Upper lobe of right lung (tissue), 1 donor: ENCODE measurements around the gene CCL18. TPM values are rescaled to one million over a fixed set of nuclear protein-coding genes. Genes with fewer than 3 reads are reported as not detected.
"Not testable (repeated sequence)": the region's sequence is repeated elsewhere in the genome, so short reads cannot be mapped to it uniquely, and the experiment has no call there.

Experiments
- ATAC-seq: fragments of 200-7000 bp; cut with Tn5 transposase; one replicate; pipeline ENCODE4 v1.9.1; 2020; ENCODE audit warnings: mild to moderate bottlenecking, moderate library complexity
- DNase-seq: peaks from one replicate; pipeline ENCODE4 v3.0.0-alpha.2; 2020
- H3K27ac ChIP-seq: fragments of 200-600 bp; one replicate; pipeline ENCODE4 v1.8.0; 2022
- H3K27me3 ChIP-seq: fragments of 200-600 bp; one replicate; pipeline ENCODE4 v1.8.0; 2022; ENCODE audit warnings: mild to moderate bottlenecking
- H3K36me3 ChIP-seq: fragments of 200-600 bp; one replicate; pipeline ENCODE4 v1.8.0; 2022
- H3K4me1 ChIP-seq: fragments of 200-600 bp; one replicate; pipeline ENCODE4 v1.8.0; 2022
- H3K4me3 ChIP-seq: fragments of 200-600 bp; one replicate; pipeline ENCODE4 v1.8.0; 2022; ENCODE audit warnings: mild to moderate bottlenecking
- H3K9me3 ChIP-seq: fragments of 200-600 bp; one replicate; pipeline ENCODE4 v1.8.0; 2022
- CTCF ChIP-seq: fragments of 200-600 bp; IDR thresholded peaks from one replicate; pipeline ENCODE4 v1.8.0; 2022; ENCODE audit warnings: antibody characterized with exemption
- intact Hi-C: fragments of 100-400 bp; cut with DNase I; formaldehyde crosslinking; loops from one replicate; pipeline ENCODE4 v1.11.0; 2022
- long read RNA-seq: library from polyadenylated mRNA; unstranded; transcript quantifications from one replicate; pipeline ENCODE4 v2.0.0, GENCODE V29; 2021
- total RNA-seq: library from RNA; stranded (reverse); fragmentation: NEBNext Ultra II Directional; extraction: Animal tissue kit (Norgen Biotek cat#: 25700); gene quantifications from one replicate; pipeline ENCODE4 v1.2.1, GENCODE V29; 2021
- donor health status: DM: no; HTN: yes; CAD: no; lungs with severe emphysema.

Gene CCL18, protein sequence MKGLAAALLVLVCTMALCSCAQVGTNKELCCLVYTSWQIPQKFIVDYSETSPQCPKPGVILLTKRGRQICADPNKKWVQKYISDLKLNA
- total RNA-seq: 31.9 TPM
- long read RNA-seq, transcript CCL18-201 (3 exons, 1,324 nt): major isoform, 7 of 7 reads
- long read RNA-seq, partial matches to known transcripts: 0 of 7 reads
- long read RNA-seq, other reads (novel, unspliced or antisense): 0 of 7 reads

GRCh38 chr17:36063786-36064541 is at the start of gene CCL18:
CCL18 (plus strand) TSS chr17:36064272; CDS start chr17:36064343, 71 bp downstream.
- TF ChIP-seq CTCF: no peak
- intact Hi-C loops: no loop called here

DNA sequence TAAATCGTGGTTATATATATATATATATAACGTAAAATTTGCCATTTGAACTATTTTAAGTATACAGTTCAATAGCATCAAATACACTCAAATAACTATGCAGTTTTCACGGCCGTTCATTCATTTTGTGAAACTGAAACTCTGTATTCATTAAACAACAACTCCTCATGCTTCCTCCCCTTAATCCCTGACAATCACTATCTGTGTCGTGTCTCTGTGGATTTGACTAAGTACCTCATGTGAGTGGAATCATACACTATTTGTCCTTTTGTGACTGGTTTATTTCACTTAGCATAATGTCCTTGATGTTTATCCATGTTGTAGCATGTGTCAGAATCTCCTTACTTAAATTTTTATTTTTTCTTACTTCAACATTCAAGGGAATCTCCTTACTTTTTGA is 49.1 kb upstream of the CCL18 start:
- TF ChIP-seq CTCF: no peak
- Histone ChIP-seq H3K36me3 (no peaks in the 10 kb centered on the region), H3K9me3 (no peaks in the 10 kb centered on the region), H3K4me3 (no peak overlapping the region), H3K4me1 (no peaks in the 10 kb centered on the region), H3K27me3 (no peaks in the 10 kb centered on the region), H3K27ac (no peak overlapping the region)
- intact Hi-C loops: no loop called here
- DNase-seq (no peak), ATAC-seq (no peak)

More at GRCh38 chr17:36063786-36064541, at the start of gene CCL18:
- ATAC-seq: peak; percentile 30
- H3K4me3 ChIP-seq: no peak within 1 kb of the TSS
- no peaks in the 10 kb centered on the region for H3K36me3 ChIP-seq
- no peak for DNase-seq
- H3K27me3 ChIP-seq: no peaks in the 10 kb centered on the region
- H3K4me1 ChIP-seq: no peaks in the 10 kb centered on the region
- H3K27ac ChIP-seq: no peak within 1 kb of the TSS
- no peaks in the 10 kb centered on the region for H3K9me3 ChIP-seq

DNA sequence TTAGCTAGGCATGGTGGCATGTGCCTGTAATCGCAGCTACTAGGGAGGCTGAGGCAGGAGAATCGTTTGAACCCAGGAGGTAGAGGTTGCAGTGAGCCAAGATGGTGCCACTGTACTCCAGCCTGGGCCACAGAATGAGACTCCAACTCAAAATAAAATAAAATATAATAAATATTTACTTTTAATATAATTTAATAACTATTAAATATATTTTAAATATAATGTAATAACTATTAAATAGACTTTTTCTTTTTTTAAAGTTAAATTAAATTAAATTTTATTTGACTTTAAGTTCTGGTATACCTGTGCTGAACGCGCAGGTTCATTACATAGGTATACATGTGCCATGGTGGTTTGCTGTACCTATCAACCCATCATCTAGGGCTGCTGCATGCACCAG is 48.2 kb upstream of the CCL18 start:
- H3K9me3 ChIP-seq, DNase-seq, H3K4me1 ChIP-seq, H3K4me3 ChIP-seq, ATAC-seq, H3K36me3 ChIP-seq, H3K27me3 ChIP-seq, H3K27ac ChIP-seq, intact Hi-C loops: not testable (repeated sequence)

DNA sequence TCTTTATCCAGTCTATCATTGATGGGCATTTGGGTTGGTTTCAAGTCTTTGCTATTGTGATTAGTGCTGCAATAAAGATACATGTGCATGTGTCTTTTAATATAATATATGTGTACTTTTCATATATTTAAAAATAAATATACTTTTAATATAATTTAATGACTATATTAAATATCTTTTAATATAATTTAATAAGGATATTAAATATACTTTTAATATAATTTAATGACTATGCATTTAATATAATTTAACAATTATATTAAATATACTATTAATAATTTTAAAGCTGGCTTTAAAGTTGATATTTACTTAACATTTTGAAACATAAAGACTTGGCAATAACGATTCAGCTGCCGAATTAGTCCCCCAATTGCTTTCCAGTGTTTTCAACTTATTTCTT is 47.5 kb upstream of the CCL18 start:
- Histone ChIP-seq H3K9me3 (no peaks in the 10 kb centered on the region), H3K36me3 (no peaks in the 10 kb centered on the region), H3K4me3 (no peak overlapping the region), H3K27ac (no peak overlapping the region), H3K27me3 (no peaks in the 10 kb centered on the region), H3K4me1 (no peaks in the 10 kb centered on the region)
- intact Hi-C loops: no loop called here
- DNase-seq (no peak), ATAC-seq (no peak)
- no peak for TF ChIP-seq CTCF

GRCh38 chr17:36017799-36018198 is 46.3 kb upstream of the CCL18 start, which contains the start of gene CCL23:
CCL23 (minus strand) TSS chr17:36017972; CDS start chr17:36017897, 75 bp downstream.
- intact Hi-C loops: no loop called here
- ATAC-seq (peak; percentile 70), DNase-seq (no peak)
- no peak within 1 kb of the TSS for H3K27ac ChIP-seq
- no peaks in the 10 kb centered on the region for H3K27me3 ChIP-seq
- no peak within 1 kb of the TSS for H3K4me3 ChIP-seq
- no peaks in the 10 kb centered on the region for H3K36me3 ChIP-seq
- no peaks in the 10 kb centered on the region for H3K9me3 ChIP-seq
- no peak for TF ChIP-seq CTCF
- H3K4me1 ChIP-seq: no peaks in the 10 kb centered on the region

DNA sequence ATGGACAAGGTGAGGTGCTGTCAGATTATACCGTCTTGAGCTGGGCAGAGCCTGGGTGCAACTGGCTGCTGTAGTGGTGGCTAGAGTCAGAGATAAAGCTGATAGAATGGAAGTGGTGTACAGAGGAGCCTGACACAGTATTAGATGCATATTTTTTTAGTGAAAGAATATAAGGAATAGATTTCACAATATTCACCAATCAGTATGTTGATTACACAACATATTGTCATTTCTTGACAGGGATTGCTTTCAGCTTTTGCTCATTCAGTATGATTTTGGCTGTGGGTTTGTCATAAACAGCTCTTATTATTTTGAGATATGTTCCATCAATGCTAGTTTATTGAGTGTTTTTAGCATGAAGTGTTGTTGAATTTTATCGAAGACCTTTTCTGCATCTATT is 44.6 kb upstream of the CCL18 start:
- ATAC-seq (no peak), DNase-seq (no peak)
- no peaks in the 10 kb centered on the region for H3K36me3 ChIP-seq
- intact Hi-C loops: no loop called here
- no peaks in the 10 kb centered on the region for H3K9me3 ChIP-seq
- H3K4me1 ChIP-seq: no peaks in the 10 kb centered on the region
- no peak for TF ChIP-seq CTCF
- H3K27me3 ChIP-seq: no peaks in the 10 kb centered on the region
- H3K4me3 ChIP-seq: no peak overlapping the region
- no peak overlapping the region for H3K27ac ChIP-seq
